DOHH2 (cell line): ENCODE results near the gene CYCS.

Source experiments
- H3F3A ChIP-seq: fragments of 200-600 bp; sonication (generic), shearing (Covaris generic); 2 replicates; pipeline ENCODE4 v1.6.0; 2016; ENCODE audit warnings: antibody characterized with exemption, mild to moderate bottlenecking; ENCODE audit not compliant: control insufficient read depth, insufficient read depth
- H3K27ac ChIP-seq: fragments of 200-600 bp; sonication (generic); 2 replicates; pipeline ENCODE4 v1.5.1; 2014; ENCODE audit warnings: low read depth, mild to moderate bottlenecking, low read length, moderate library complexity
- H3K27me3 ChIP-seq: fragments of 200-600 bp; sonication (generic); 2 replicates; pipeline ENCODE4 v1.6.1; 2014; ENCODE audit warnings: mild to moderate bottlenecking, low read length, mixed read lengths; ENCODE audit not compliant: control insufficient read depth
- H3K36me3 ChIP-seq: fragments of 200-600 bp; sonication (generic); 2 replicates; pipeline ENCODE4 v1.6.1; 2014; ENCODE audit warnings: mild to moderate bottlenecking, low read length, moderate library complexity, mixed read lengths; ENCODE audit not compliant: control insufficient read depth
- H3K4me1 ChIP-seq: fragments of 200-600 bp; sonication (generic); 2 replicates; pipeline ENCODE4 v1.6.1; 2014; ENCODE audit warnings: mild to moderate bottlenecking, low read length, mixed read lengths; ENCODE audit not compliant: control insufficient read depth
- H3K4me2 ChIP-seq: fragments of 200-600 bp; sonication (generic); 2 replicates; pipeline ENCODE4 v1.6.0; 2014; ENCODE audit warnings: mild to moderate bottlenecking, low read length, moderate library complexity
- H3K4me3 ChIP-seq: fragments of 200-600 bp; sonication (generic); 2 replicates; pipeline ENCODE4 v1.5.1; 2014; ENCODE audit warnings: mild to moderate bottlenecking, low read length, mixed read lengths
- H3K79me2 ChIP-seq: fragments of 200-600 bp; sonication (generic); 2 replicates; pipeline ENCODE4 v1.6.1; 2014; ENCODE audit warnings: mild to moderate bottlenecking, low read length, mixed read lengths; ENCODE audit not compliant: control insufficient read depth
- H3K9me2 ChIP-seq: fragments of 200-600 bp; sonication (generic); replicated peaks from 2 replicates; pipeline ENCODE4 v1.6.1; 2014; ENCODE audit warnings: mild to moderate bottlenecking, low read length, mixed read lengths; ENCODE audit not compliant: control insufficient read depth
- H3K9me3 ChIP-seq: fragments of 200-600 bp; sonication (generic); 2 replicates; pipeline ENCODE4 v1.6.1; 2014; ENCODE audit warnings: antibody characterized with exemption, low read length, mixed read lengths; ENCODE audit not compliant: control insufficient read depth, insufficient read depth
- H4K20me1 ChIP-seq: fragments of 200-600 bp; sonication (generic); 2 replicates; pipeline ENCODE4 v1.6.0; 2014; ENCODE audit warnings: low read depth, mild to moderate bottlenecking, antibody characterized with exemption, low read length, moderate library complexity; ENCODE audit not compliant: control insufficient read depth, insufficient read depth
- EZH2phosphoT487 ChIP-seq: fragments of 200-600 bp; sonication (generic); IDR thresholded peaks from 2 replicates; pipeline ENCODE4 v1.6.1; 2017; ENCODE audit warnings: borderline replicate concordance, mild to moderate bottlenecking, antibody characterized with exemption, low read length, moderate library complexity, mixed read lengths
- TF ChIP-seq, protein P1 (sequence below): fragments of 200-600 bp; sonication (generic); IDR thresholded peaks from one replicate; pipeline ENCODE4 v1.5.1; 2014; ENCODE audit warnings: antibody characterized with exemption, mild to moderate bottlenecking, low read depth, low read length; ENCODE audit not compliant: poor library complexity, severe bottlenecking

CYCS gene

DNA sequence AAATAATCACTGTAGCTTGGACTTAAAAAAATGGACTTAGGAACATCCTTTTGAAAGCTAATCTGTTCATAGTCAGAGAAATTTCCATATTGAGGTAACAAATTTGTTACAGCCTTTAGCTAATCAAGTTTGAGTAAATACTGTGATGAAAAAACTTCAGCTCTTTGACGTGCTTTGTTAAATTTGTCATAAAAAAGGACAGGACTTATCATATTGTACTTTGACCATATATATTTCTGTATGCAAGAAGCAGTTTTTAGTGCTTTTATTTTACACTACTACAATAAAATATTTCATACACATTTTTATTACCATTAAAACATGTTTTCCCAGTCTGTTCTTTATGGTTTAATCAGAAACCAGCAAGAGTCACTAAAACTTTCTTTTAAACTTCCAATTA, 14.5 kb upstream of the CYCS start:
- no peaks in the 10 kb centered on the region for H3K79me2 ChIP-seq
- no peaks in the 10 kb centered on the region for H3K27me3 ChIP-seq
- H3K9me3 ChIP-seq: no peaks in the 10 kb centered on the region
- TF ChIP-seq EZH2phosphoT487: no peak
- TF ChIP-seq, protein P1, sequence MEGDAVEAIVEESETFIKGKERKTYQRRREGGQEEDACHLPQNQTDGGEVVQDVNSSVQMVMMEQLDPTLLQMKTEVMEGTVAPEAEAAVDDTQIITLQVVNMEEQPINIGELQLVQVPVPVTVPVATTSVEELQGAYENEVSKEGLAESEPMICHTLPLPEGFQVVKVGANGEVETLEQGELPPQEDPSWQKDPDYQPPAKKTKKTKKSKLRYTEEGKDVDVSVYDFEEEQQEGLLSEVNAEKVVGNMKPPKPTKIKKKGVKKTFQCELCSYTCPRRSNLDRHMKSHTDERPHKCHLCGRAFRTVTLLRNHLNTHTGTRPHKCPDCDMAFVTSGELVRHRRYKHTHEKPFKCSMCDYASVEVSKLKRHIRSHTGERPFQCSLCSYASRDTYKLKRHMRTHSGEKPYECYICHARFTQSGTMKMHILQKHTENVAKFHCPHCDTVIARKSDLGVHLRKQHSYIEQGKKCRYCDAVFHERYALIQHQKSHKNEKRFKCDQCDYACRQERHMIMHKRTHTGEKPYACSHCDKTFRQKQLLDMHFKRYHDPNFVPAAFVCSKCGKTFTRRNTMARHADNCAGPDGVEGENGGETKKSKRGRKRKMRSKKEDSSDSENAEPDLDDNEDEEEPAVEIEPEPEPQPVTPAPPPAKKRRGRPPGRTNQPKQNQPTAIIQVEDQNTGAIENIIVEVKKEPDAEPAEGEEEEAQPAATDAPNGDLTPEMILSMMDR: no peak
- no peak overlapping the region for H3K27ac ChIP-seq
- H3K36me3 ChIP-seq: no peaks in the 10 kb centered on the region
- H3K4me3 ChIP-seq: no peak overlapping the region
- no peaks in the 10 kb centered on the region for H3K9me2 ChIP-seq
- no peak overlapping the region for H3K4me2 ChIP-seq
- H4K20me1 ChIP-seq: no peaks in the 10 kb centered on the region
- H3F3A ChIP-seq: no peaks in the 10 kb centered on the region
- H3K4me1 ChIP-seq: no peaks in the 10 kb centered on the region

DNA sequence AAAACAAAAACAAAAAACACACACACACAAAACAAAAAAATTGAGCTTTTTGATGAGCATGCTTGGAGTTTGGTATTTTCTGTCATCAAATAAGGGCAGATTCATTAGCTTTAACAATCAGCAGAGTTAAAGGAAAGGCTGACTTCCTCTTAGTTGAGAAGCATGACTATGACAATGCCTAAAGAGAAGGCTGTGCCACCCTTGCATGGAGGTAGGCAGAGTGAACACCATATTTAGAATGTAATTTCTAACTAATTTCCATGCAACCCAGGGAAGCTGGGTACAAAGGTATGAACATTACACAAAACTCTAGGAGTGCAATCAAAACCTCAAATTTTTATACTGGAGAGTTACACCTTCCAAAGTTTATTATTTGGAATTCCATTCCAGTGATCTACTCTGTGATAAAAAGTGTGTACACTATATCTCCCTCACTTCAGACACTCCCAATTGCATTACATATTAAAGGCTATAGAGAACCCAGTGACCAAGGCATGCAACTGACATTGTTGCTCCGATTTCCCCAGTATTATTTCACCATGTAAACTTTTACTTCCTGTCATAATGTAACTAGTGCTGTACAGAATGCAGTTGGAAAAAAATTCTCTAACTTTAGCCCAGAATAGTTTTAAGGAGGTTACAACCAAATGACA, 9.4 kb upstream of the CYCS start:
- Histone ChIP-seq H4K20me1 (no peaks in the 10 kb centered on the region), H3K36me3 (no peaks in the 10 kb centered on the region), H3K4me1 (peaks cover 9% of the 10 kb centered on the region), H3K4me2 (no peak overlapping the region), H3K9me3 (no peaks in the 10 kb centered on the region), H3K4me3 (no peak overlapping the region), H3K79me2 (no peaks in the 10 kb centered on the region), H3K9me2 (no peaks in the 10 kb centered on the region), H3F3A (no peaks in the 10 kb centered on the region), H3K27ac (no peak overlapping the region), H3K27me3 (no peaks in the 10 kb centered on the region)
- no peak for TF ChIP-seq EZH2phosphoT487
- TF ChIP-seq, protein P1: no peak

DNA sequence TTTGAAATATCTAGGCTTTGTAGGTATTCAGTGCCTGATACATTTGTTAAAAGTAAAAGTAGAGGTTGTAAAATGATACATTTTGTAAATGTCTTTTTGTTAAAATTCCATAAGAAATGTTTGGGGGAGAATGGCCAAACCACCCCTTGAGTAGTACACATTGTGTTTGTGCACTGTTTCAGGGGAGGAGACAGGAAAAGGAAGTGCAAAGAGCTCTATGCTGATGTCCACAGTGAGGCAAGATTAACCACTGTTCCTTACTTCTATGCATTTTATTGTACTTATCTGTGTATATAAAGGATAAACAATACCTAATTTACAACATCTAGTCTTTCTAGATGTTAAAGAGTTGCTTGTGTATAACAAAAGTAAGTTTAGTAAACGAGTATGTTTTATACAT, 7.4 kb upstream of the CYCS start:
- Histone ChIP-seq H3K79me2 (no peaks in the 10 kb centered on the region), H4K20me1 (no peaks in the 10 kb centered on the region), H3K27me3 (no peaks in the 10 kb centered on the region), H3K27ac (no peak overlapping the region), H3K4me3 (0 out of 2 replicates have a peak overlapping the region, but pooled peaks have one; percentile 2), H3K36me3 (no peaks in the 10 kb centered on the region), H3K4me2 (no peak overlapping the region; the same call in 1 of the 2 replicates), H3K9me2 (no peaks in the 10 kb centered on the region), H3K9me3 (no peaks in the 10 kb centered on the region), H3K4me1 (peaks cover 9% of the 10 kb centered on the region), H3F3A (peaks cover under 1% of the 10 kb centered on the region; the same call in 1 of the 2 replicates)
- no peak for TF ChIP-seq EZH2phosphoT487
- TF ChIP-seq, protein P1: no peak
